Measurements from ENCODE around the gene NPHP3.

DNA sequence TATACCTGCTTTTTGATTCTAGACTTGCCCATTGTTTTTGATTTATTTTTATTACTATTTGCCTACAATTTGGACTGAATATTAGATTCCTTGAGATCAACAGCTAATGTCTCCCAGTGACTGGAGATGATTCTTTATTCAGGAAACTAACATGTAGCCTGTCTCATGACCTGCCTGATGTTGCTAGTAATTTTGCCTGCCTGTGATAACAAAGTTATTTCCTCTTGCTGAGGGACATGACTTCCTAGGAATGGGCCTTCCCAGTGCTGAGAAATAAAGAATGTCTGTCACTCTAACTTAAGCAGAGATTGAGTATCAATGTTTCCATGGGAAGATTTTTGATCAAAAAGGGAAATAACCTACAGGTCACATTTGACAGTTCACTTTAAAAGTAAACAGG is 13.4 kb upstream of the NPHP3 start:
- TF ChIP-seq, protein P1, sequence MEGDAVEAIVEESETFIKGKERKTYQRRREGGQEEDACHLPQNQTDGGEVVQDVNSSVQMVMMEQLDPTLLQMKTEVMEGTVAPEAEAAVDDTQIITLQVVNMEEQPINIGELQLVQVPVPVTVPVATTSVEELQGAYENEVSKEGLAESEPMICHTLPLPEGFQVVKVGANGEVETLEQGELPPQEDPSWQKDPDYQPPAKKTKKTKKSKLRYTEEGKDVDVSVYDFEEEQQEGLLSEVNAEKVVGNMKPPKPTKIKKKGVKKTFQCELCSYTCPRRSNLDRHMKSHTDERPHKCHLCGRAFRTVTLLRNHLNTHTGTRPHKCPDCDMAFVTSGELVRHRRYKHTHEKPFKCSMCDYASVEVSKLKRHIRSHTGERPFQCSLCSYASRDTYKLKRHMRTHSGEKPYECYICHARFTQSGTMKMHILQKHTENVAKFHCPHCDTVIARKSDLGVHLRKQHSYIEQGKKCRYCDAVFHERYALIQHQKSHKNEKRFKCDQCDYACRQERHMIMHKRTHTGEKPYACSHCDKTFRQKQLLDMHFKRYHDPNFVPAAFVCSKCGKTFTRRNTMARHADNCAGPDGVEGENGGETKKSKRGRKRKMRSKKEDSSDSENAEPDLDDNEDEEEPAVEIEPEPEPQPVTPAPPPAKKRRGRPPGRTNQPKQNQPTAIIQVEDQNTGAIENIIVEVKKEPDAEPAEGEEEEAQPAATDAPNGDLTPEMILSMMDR (IDR thresholded peaks at IDR 0.05; ENCODE audit: low read depth, low read length, missing input control): no peak
- TF ChIP-seq YY1 (IDR thresholded peaks at IDR 0.05) (no peak), RAD21 (IDR thresholded peaks at IDR 0.05) (no peak), SP1 (IDR thresholded peaks at IDR 0.05) (no peak), TAF1 (conservative IDR thresholded peaks at IDR 0.05) (no peak)
- TF ChIP-seq, protein P2, sequence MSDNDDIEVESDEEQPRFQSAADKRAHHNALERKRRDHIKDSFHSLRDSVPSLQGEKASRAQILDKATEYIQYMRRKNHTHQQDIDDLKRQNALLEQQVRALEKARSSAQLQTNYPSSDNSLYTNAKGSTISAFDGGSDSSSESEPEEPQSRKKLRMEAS (IDR thresholded peaks at IDR 0.05): no peak
- TF ChIP-seq, protein P3, sequence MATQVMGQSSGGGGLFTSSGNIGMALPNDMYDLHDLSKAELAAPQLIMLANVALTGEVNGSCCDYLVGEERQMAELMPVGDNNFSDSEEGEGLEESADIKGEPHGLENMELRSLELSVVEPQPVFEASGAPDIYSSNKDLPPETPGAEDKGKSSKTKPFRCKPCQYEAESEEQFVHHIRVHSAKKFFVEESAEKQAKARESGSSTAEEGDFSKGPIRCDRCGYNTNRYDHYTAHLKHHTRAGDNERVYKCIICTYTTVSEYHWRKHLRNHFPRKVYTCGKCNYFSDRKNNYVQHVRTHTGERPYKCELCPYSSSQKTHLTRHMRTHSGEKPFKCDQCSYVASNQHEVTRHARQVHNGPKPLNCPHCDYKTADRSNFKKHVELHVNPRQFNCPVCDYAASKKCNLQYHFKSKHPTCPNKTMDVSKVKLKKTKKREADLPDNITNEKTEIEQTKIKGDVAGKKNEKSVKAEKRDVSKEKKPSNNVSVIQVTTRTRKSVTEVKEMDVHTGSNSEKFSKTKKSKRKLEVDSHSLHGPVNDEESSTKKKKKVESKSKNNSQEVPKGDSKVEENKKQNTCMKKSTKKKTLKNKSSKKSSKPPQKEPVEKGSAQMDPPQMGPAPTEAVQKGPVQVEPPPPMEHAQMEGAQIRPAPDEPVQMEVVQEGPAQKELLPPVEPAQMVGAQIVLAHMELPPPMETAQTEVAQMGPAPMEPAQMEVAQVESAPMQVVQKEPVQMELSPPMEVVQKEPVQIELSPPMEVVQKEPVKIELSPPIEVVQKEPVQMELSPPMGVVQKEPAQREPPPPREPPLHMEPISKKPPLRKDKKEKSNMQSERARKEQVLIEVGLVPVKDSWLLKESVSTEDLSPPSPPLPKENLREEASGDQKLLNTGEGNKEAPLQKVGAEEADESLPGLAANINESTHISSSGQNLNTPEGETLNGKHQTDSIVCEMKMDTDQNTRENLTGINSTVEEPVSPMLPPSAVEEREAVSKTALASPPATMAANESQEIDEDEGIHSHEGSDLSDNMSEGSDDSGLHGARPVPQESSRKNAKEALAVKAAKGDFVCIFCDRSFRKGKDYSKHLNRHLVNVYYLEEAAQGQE (IDR thresholded peaks at IDR 0.05): no peak
- TF ChIP-seq, protein P4, sequence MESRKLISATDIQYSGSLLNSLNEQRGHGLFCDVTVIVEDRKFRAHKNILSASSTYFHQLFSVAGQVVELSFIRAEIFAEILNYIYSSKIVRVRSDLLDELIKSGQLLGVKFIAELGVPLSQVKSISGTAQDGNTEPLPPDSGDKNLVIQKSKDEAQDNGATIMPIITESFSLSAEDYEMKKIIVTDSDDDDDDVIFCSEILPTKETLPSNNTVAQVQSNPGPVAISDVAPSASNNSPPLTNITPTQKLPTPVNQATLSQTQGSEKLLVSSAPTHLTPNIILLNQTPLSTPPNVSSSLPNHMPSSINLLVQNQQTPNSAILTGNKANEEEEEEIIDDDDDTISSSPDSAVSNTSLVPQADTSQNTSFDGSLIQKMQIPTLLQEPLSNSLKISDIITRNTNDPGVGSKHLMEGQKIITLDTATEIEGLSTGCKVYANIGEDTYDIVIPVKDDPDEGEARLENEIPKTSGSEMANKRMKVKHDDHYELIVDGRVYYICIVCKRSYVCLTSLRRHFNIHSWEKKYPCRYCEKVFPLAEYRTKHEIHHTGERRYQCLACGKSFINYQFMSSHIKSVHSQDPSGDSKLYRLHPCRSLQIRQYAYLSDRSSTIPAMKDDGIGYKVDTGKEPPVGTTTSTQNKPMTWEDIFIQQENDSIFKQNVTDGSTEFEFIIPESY (IDR thresholded peaks at IDR 0.05): no peak

Data from liver (tissue), 3 donors.